ENCODE results near the gene SCNN1A. TPM values are rescaled to one million over a fixed set of nuclear protein-coding genes. Genes with fewer than 3 reads are reported as not detected.
A peak's percentile ranks its signal among the peaks of the same experiment; 100 is the strongest.

Gene SCNN1A
- not detected for polyA plus RNA-seq (2012; ENCODE audit: insufficient read depth, insufficient read length, low read depth)

GRCh38 chr12:6375269-6376078 is at the start of gene SCNN1A:
TSS of gene SCNN1A (minus strand) at chr12:6375563. CDS start at chr12:6374783, 780 bp downstream.
- TF ChIP-seq CTCF (IDR thresholded peaks at IDR 0.05; ENCODE audit: low read depth, low read length), result no peak
- Histone ChIP-seq H3K36me3 (no peaks in the 10 kb centered on the region), H3K4me3 (ENCODE audit: low read depth, low read length) (no peak within 1 kb of the TSS), H3K4me1 (no peaks in the 10 kb centered on the region), H3K27me3 (no peaks in the 10 kb centered on the region), H3K9me3 (no peaks in the 10 kb centered on the region)
- DNase-seq, result no peak

- Histone ChIP-seq H3K4me1 (no peaks in the 10 kb centered on the region), H3K4me3 (ENCODE audit: low read depth, low read length) (no peak overlapping the region), H3K27me3 (no peaks in the 10 kb centered on the region), H3K9me3 (no peaks in the 10 kb centered on the region), H3K36me3 (no peaks in the 10 kb centered on the region)
- TF ChIP-seq CTCF (IDR thresholded peaks at IDR 0.05; ENCODE audit: low read depth, low read length), result no peak
- no peak for DNase-seq
Observed at GRCh38 chr12:6424866-6425265, 49.5 kb upstream of the SCNN1A start.

DNA sequence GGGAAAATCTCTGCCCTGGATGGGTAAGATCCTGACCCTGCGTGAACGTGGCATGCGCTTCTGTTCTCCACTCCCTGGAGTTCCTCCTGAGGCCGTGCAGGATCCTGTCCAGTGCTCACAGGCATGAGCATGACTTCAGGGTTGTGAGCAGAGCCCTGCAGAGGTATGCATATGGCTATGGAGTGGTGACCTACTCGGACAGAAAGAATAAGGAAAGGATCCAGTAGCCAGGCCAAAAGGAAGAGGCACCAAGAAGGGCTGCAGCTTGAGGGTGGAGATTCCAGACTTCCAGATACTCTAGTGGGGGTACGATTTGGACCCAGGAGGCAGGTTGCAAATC is 48.6 kb upstream of the SCNN1A start:
- no peak for DNase-seq
- no peaks in the 10 kb centered on the region for H3K27me3 ChIP-seq
- no peaks in the 10 kb centered on the region for H3K36me3 ChIP-seq
- no peak overlapping the region for H3K4me3 ChIP-seq (ENCODE audit: low read depth, low read length)
- H3K9me3 ChIP-seq, result no peaks in the 10 kb centered on the region
- no peaks in the 10 kb centered on the region for H3K4me1 ChIP-seq
- TF ChIP-seq CTCF (IDR thresholded peaks at IDR 0.05; ENCODE audit: low read depth, low read length), result no peak

- H3K9me3 ChIP-seq, result no peaks in the 10 kb centered on the region
- no peaks in the 10 kb centered on the region for H3K4me1 ChIP-seq
- H3K36me3 ChIP-seq, result no peaks in the 10 kb centered on the region
- no peaks in the 10 kb centered on the region for H3K27me3 ChIP-seq
- DNase-seq, result peak; percentile 81
- no peak overlapping the region for H3K4me3 ChIP-seq (ENCODE audit: low read depth, low read length)
- peak; percentile 90 for TF ChIP-seq CTCF (IDR thresholded peaks at IDR 0.05; ENCODE audit: low read depth, low read length)
Observed at GRCh38 chr12:6423267-6424007, 48.1 kb upstream of the SCNN1A start.

DNA sequence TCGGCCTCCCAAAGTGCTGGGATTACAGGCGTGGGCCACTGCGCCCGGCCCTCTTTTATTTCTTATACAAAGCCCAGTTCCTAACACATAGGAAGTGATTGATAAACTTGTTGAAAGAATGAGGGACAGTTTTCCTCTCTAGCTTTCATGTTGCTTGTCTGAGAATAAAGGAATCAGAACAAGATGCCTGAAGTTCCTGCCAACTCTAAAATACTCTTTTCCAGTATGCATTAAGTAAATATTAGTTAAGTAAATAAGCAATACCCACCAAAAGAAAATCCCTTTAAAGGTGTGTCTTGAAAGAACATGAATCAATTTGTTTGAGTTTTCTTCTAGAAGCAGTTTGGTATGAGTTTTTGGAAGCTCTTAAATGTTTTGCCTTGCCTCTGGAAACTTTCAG is 45.0 kb upstream of the SCNN1A start:
- DNase-seq, result no peak
- Histone ChIP-seq H3K4me3 (ENCODE audit: low read depth, low read length) (no peak overlapping the region), H3K27me3 (no peaks in the 10 kb centered on the region; the same call in 1 of the 2 replicates), H3K9me3 (peaks cover 3% of the 10 kb centered on the region; the same call in 1 of the 2 replicates), H3K4me1 (no peaks in the 10 kb centered on the region), H3K36me3 (no peaks in the 10 kb centered on the region)
- TF ChIP-seq CTCF (IDR thresholded peaks at IDR 0.05; ENCODE audit: low read depth, low read length), result no peak

GRCh38 chr12:6418796-6419195 is 43.4 kb upstream of the SCNN1A start:
- peaks cover 3% of the 10 kb centered on the region; the same call in 1 of the 2 replicates for H3K9me3 ChIP-seq
- H3K4me1 ChIP-seq, result no peaks in the 10 kb centered on the region
- DNase-seq, result no peak
- H3K36me3 ChIP-seq, result no peaks in the 10 kb centered on the region
- no peak overlapping the region for H3K4me3 ChIP-seq (ENCODE audit: low read depth, low read length)
- TF ChIP-seq CTCF (IDR thresholded peaks at IDR 0.05; ENCODE audit: low read depth, low read length), result no peak
- H3K27me3 ChIP-seq, result no peaks in the 10 kb centered on the region; the same call in 1 of the 2 replicates
